H54 (cell line): ENCODE results near the gene BIRC5.
A peak's percentile ranks its signal among the peaks of the same experiment; 100 is the strongest.
"Not testable (repeated sequence)": the region's sequence is repeated elsewhere in the genome, so short reads cannot be mapped to it uniquely, and the experiment has no call there.

ENCODE experiments used
- DNase-seq: peaks from one replicate; pipeline ENCODE4 v3.0.0; 2011; ENCODE audit warnings: low spot score, mixed read lengths; ENCODE audit not compliant: insufficient read length
- FAIRE-seq: peaks from 3 replicates; lab custom pipeline; 2011; peaks lifted over from hg19 to GRCh38; lab: Jason Lieb, UNC
- POLR2A ChIP-seq: IDR thresholded peaks from 2 replicates; pipeline ENCODE4 v1.6.1; 2011; ENCODE audit warnings: low read depth, mild to moderate bottlenecking, low read length

BIRC5 gene

GRCh38 chr17:78226055-78226758 is 12.2 kb downstream of the BIRC5 start:
- DNase-seq (no peak), FAIRE-seq (no peak)
- TF ChIP-seq POLR2A = no peak

- FAIRE-seq (no peak), DNase-seq (peak; percentile 78)
These were observed 12.9 kb downstream of the BIRC5 start for GRCh38 chr17:78226759-78227454.

GRCh38 chr17:78227455-78227916 is 13.4 kb downstream of the BIRC5 start:
- DNase-seq (no peak), FAIRE-seq (no peak)
- TF ChIP-seq POLR2A = no peak

More at GRCh38 chr17:78226759-78227454, 12.9 kb downstream of the BIRC5 start:
- no peak for TF ChIP-seq POLR2A

- FAIRE-seq = no peak
- no peak for DNase-seq
- no peak for TF ChIP-seq POLR2A
These were observed 14.1 kb downstream of the BIRC5 start for GRCh38 chr17:78228176-78228575.

- TF ChIP-seq POLR2A = no peak
- FAIRE-seq (no peak), DNase-seq (no peak)
These were observed 16.4 kb downstream of the BIRC5 start for GRCh38 chr17:78230252-78230962.

GRCh38 chr17:78230996-78231935 is 17.2 kb downstream of the BIRC5 start, which contains the start of gene TMEM235:
TMEM235 (plus strand) TSS chr17:78231631; CDS start chr17:78232024, 393 bp downstream.
- no peak for DNase-seq
- no peak for FAIRE-seq

GRCh38 chr17:78231991-78232858 is 18.2 kb downstream of the BIRC5 start:
- no peak for TF ChIP-seq POLR2A
- DNase-seq (no peak), FAIRE-seq (no peak)

More at GRCh38 chr17:78230996-78231935, 17.2 kb downstream of the BIRC5 start, which contains the start of gene TMEM235:
- no peak for TF ChIP-seq POLR2A

GRCh38 chr17:78232859-78233173 is 18.8 kb downstream of the BIRC5 start:
- no peak for TF ChIP-seq POLR2A
- FAIRE-seq (no peak), DNase-seq (no peak)

- FAIRE-seq (no peak), DNase-seq (no peak)
- no peak for TF ChIP-seq POLR2A
These were observed 19.6 kb downstream of the BIRC5 start for GRCh38 chr17:78233678-78234077.

- no peak for DNase-seq
- no peak for FAIRE-seq
- no peak for TF ChIP-seq POLR2A
These were observed 20.3 kb downstream of the BIRC5 start for GRCh38 chr17:78234261-78234865.

GRCh38 chr17:78235022-78235421 is 21.0 kb downstream of the BIRC5 start:
- DNase-seq, FAIRE-seq: not testable (repeated sequence)

- no peak for TF ChIP-seq POLR2A
- DNase-seq (no peak), FAIRE-seq (no peak)
These were observed 21.8 kb downstream of the BIRC5 start for GRCh38 chr17:78235885-78236284.
